Ovary (tissue), 3 donors: ENCODE results near the gene CCDC122.

ENCODE experiments used
- EP300 ChIP-seq: sonication (generic); formaldehyde crosslinking; IDR thresholded peaks from one replicate; pipeline ENCODE4 v1.6.1; 2017; ENCODE audit warnings: antibody characterized with exemption
- TF ChIP-seq, protein P1 (sequence below), 3 donors: fragments of 450-650 bp in 2 of 3; fragments of 200-600 bp in 1 of 3; IDR thresholded peaks; one replicate each; pipeline versions ENCODE4 v1.5.1 to v1.8.0; 2016 to 2022; ENCODE audit warnings: antibody characterized with exemption in 3 of 3, mild to moderate bottlenecking in 1 of 3
- donor health status: DM: no; HTN: no; CAD: no.

DNA sequence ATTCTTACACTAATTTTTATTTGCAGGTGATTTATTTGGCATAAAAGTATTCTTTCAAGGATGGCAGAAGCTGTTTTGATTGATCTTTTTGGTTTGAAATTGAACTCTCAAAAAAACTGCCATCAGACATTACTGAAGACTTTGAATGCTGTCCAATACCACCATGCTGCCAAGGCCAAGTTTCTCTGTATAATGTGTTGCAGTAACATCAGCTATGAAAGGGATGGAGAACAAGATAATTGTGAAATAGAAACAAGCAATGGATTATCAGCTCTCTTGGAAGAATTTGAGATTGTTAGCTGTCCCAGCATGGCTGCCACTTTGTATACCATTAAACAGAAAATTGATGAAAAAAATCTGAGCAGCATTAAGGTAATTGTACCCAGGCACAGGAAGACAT lies 1.4 kb upstream of the CCDC122 start:
- TF ChIP-seq, protein P1, sequence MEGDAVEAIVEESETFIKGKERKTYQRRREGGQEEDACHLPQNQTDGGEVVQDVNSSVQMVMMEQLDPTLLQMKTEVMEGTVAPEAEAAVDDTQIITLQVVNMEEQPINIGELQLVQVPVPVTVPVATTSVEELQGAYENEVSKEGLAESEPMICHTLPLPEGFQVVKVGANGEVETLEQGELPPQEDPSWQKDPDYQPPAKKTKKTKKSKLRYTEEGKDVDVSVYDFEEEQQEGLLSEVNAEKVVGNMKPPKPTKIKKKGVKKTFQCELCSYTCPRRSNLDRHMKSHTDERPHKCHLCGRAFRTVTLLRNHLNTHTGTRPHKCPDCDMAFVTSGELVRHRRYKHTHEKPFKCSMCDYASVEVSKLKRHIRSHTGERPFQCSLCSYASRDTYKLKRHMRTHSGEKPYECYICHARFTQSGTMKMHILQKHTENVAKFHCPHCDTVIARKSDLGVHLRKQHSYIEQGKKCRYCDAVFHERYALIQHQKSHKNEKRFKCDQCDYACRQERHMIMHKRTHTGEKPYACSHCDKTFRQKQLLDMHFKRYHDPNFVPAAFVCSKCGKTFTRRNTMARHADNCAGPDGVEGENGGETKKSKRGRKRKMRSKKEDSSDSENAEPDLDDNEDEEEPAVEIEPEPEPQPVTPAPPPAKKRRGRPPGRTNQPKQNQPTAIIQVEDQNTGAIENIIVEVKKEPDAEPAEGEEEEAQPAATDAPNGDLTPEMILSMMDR (IDR thresholded peaks at IDR 0.05), result no peak
- TF ChIP-seq EP300, result no peak
